IPS-NIHi7 (cell line): ENCODE results near the gene LHX5.
"Not testable (repeated sequence)": the region's sequence is repeated elsewhere in the genome, so short reads cannot be mapped to it uniquely, and the experiment has no call there.

Experiments used
- DNase-seq: peaks from one replicate; pipeline ENCODE4 v3.0.0; 2012; ENCODE audit warnings: mixed read lengths; ENCODE audit errors: extremely low spot score

LHX5 gene

DNA sequence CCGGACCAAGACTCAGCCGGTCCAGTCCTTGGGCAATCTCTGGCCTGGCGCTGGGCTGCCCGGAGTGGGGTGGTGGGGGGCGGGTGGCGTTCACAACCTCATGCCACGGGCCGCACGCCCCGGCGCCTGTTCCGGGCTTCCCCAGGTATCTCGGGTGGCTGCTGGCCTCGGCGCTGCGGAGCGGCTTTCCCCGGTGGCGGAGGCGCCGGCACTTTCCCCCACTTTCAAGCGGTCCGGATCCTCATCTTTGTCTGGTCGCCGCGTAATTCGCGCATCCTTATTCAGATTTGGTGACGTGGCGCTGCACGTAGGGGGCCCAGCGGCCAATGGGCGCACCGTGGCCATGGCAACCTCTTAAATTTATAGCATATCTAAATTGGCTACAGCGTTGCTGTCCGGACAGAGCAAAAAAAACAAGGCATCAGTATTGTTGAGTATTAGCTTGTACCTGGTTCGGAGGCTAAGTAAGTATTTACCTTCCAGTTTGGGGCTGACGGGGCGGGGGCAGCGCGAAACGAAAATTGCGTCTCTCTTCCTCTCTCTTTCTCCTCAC lies at the start of gene LHX5:
LHX5 (minus strand) TSS at position 253 of the 553 bp plus-strand sequence. CDS start 373 bp downstream, outside the sequence.
- no peak for DNase-seq

DNA sequence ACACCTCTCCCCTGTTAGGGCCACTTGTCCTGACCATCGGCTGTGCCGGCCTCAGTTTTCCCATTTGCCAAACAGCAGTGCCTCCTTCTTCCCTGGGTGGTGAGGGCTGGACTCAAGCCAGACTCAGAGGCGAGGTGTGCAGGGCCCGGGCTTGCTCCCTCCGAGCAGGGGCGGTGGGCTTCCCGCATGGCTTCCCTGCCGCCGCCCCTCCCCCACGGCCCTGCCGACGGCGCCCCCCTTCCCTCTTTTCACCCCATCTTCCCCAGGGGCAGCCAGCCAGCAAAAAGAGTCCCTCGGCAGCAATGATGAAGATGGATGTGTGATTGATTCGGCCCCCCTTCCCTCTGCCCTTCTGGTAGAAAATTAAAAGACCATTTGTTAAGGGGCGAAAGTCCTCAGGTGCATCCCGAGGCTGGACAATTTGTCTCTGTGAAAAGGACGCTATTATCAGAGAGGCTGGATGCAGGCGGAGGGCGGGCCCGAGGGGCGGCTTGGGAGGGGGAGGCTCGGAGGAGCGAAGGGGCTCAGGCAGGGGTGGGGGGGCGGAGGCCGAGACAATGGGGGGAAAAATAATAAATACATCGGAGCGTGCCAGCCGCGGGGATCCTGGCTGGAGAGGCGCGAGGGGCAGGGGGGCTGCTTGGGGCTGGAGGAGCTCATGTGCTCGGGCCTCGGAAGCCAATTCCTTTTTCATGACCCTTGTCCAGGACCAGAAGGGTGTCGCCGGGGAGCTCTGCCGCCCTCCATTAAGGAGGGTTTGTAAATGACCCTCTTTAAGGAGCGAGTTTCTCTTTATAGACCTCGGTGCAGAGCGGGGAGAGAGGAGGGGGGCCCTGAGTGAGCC lies 48.0 kb upstream of the LHX5 start:
- DNase-seq, result no peak

DNA sequence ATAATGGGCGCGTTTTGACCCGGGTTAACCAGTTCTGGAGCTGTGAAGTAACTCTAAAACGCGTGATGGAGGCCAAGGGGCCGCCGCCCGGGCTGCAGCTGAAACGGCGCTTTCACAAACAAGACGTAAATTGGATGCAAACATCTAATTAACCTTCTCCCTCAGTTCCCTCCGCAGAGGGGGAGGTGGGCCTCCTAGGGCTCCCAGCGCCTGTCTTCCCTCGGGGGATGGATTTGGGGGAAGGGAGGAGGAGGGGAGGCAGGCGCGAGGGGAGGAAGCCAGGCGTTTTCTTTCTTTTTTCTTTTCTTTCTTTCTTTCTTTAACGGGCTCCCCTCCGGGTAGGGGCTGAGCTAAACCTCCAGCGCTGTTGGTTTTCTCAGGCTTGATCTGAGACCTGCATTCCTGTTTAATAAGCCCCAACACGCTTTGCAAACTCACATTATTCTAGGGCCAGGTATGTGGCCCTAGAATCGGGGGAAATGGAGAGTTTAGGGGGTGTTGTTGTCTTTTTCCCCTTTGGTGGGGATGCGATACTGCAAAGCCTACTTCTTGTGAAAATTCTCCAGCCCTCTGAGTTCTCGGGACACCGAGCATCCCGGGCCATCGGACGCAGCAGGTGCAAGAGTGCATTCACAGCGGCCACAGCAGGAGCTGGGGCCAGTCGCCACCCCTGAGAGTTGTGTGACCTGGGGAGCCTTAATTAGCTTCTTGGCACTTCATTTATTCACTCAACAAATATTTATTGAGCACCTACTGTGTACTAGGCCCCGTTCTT lies 43.6 kb upstream of the LHX5 start:
- peak; percentile 57 for DNase-seq

DNA sequence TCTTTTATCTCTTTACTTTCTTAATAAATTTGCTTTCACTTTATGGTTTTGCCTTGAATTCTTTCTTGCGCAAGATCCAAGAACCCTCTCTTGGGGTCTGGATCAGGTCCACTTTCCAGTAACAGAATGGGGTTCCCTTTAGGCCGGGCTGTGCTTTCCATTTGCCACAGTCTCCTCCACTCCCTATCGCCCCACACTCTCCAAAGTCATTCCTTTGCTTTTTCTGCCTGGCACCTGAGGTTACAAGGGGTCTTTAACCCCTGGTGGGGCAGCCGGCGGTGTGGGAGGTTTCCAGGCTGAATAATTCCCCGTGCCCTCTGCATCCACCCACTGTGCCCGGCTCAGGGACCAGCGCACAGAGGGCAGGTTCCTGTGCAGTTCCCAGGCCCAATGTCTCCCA lies 42.9 kb upstream of the LHX5 start:
- DNase-seq, result no peak

DNA sequence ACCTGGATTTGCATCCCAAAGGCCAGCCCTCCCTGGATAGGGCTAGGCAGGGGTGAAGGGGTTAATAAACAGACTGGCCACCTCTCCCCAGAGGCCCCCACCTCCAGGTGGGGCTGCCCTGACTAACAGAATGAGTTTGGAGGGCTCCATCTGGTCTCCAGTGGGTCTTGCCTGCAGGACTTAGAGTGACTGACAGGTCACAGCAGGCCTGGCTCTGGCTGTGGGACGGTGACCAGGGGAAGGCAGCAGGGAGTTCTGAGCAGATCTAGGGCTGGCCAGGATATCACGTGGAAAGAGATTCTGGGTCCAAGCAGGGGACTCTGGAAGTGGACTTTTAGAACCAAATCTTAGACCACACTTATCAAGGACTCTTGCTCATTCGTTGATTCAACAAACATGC lies 40.9 kb upstream of the LHX5 start:
- DNase-seq, result no peak

DNA sequence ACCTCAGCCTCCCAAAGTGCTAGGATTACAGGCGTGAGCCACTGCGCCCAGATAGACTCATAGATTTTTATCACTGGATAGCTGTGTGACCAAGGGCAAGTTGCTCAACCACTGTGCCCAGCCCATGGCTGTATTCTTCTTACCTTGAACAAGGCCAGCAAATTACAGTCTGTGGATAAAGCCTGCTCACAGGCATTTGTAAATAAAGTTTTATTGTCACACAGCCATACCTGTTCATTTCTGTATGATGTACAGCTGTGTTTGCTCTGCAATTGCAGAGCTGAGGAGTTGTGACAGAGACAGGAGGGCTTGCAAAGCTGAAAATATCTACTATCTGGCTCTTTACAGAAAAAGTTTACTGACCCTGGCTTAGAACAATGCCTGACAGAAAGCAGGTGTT lies 35.2 kb upstream of the LHX5 start:
- no peak for DNase-seq

DNA sequence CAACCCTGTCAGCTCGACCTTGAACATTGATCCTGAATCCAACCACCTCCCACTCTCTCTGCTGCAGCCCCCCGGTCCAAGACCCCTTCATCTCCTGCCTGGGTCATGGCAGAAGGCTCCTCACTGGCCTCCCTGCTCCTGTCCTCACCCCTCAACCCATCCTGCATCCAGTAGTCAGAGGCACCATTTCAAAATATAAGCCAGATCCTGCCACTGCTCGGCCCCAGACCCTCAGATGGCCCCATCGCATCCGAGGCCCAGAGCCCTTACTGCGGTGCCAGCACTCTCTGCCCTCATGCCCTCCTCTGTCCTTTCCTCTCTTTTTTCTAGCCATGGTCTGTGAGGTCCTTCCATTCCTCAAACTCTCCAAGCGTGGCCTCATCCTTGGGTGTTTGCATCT lies 34.3 kb upstream of the LHX5 start:
- DNase-seq, result no peak

DNA sequence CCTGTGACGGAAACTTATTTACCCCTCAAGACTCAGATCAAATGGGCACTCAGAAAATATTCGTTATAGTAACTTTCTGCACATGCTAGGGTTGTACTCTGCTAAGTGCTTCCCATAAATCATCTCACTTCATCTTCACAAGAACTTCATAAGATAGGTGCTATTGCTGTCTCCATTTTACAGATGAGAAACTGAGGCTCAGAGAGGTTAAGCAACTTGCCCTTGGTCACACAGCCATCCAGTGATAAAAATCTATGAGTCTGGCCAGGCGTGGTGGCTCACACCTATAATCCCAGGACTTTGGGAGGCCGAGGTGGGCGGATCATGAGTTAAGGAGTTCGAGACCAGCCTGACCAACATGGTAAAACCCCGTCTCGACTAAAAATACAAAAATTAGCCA lies 33.2 kb upstream of the LHX5 start:
- no peak for DNase-seq

DNA sequence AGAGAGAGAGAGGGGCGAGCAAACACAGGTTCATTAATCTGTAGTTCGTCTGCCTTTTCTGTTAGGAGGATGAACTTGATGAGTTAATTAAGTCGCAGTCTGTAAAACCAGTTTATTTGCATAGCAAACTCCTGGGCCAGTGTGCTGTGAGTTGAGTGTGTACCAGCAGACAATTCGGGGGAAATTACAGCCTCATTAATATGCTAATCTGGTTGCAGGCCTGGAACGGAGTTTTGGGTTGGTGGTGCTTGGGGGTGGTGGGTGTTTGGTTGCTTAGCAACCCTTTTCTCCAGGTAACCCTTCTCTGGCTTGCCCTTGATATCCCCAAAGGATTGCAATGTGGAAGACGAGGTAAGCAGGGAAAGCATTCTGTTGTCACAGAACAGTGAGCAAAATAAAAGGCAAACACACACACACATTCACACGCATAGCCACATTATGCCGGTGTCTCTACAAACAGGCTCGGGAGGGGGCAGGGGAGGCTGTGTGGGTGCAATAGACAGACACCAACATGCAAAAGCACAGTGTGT lies 29.2 kb upstream of the LHX5 start:
- peak; percentile 62 for DNase-seq

DNA sequence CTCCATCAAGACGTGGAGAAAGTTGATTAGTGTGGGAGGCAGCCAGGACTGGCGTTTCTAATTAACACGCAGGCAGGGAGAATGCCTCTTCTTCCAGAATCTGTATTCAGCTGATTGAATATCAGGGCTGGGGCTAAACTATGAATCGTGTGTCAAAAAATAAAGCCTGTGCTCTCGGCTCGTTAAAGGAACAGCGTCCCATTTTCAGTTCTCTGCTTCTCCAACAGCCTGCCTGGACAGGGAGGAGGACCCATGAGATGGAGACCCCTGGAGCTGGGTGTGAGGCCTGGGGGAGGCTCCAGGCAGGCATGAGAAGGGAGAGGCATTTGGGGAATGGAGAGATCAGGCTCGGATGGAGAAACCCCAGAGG lies 28.6 kb upstream of the LHX5 start:
- DNase-seq, result no peak

DNA sequence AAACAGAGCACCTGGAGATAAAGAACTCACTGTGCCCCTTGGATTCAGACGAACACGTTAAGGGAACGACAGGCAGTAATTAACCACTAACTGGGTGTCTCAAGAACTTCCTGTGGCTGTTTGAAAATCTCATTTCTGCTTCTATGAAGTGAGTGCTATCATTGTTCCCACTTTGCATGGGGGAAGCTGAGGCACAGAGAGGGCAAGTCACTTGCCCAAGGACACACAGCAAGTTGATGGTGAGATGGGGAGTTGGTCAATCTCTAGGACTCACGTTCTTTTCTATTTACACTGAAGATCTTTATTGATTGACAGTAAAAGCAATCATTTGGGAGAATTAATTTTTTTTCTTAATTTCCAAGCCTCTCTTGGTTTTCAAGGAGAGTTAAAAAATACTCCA lies 26.8 kb upstream of the LHX5 start:
- DNase-seq, result no peak

DNA sequence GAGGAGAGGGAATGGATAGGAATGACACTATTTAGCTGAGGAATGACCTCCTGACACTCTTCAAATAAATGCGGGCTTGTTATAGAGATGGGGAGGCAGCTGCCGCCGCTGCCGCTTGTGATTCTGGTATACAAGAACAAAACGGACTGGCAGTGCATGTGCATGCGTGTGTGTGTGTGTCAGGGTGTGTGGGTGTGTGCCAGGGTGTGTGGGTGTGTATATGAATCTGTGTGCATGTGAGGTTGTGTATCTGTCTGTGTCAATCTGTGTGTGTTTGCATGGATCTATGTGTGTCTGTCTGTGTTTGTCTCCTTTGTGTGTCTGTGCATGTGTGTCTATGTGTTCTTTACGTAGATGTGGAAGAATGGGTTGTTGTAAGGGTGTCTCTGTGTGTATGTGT lies 26.0 kb upstream of the LHX5 start:
- DNase-seq, result no peak

DNA sequence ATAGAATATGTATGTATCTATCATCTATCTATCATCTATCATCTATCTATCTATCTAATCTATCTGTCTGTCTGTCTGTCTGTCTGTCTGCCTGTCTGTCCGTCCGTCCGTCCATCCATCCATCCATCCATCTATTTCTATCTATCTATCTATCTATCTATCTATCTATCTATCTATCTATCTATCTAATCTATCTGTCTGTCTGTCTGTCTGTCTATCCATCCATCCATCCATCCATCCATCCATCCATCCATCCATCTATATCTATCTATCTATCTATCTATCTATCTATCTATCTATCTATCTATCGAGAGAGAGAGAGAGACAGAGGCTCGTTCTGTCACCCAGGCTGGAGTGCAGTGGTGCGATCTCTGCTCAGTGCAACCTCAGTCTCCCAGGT lies 24.3 kb upstream of the LHX5 start:
- DNase-seq, result not testable (repeated sequence)

DNA sequence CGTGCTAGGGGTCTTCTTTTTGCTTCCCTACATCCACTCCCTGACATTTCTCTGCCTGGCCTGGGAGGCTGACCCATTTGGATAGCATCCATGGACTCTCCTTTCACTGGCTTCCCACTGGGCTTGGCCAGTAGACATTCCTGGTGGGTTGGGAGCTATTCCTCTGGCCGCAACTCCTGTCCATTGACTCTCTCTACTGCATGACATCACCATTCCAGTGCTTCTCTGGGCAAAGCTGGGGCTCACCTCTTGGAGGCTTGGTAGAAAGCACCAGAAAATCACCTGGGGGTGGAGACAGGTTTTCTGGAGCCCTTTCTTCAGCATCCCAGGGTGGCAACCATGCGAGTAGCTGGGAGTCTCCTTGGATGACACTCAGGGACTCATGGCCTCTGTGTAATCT lies 16.7 kb upstream of the LHX5 start:
- no peak for DNase-seq

DNA sequence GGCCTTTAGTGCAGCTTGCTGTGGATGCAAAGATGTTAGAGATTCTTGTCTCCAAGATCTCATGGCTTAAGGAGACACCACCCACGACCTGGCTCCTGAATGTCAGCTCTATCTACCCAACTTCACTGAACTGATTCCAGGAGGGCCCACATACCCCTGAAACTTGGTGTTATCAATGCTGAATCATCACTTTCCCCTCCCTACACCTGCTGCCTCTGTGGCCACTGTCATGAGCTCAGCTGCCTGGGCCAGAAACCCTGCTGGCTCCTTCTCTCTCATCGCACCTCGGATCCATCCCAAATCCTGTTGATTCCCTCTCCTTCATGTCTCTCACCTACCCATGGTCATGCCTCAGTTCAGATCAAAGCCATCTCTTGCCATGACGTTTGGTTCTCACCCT lies 15.1 kb upstream of the LHX5 start:
- no peak for DNase-seq

DNA sequence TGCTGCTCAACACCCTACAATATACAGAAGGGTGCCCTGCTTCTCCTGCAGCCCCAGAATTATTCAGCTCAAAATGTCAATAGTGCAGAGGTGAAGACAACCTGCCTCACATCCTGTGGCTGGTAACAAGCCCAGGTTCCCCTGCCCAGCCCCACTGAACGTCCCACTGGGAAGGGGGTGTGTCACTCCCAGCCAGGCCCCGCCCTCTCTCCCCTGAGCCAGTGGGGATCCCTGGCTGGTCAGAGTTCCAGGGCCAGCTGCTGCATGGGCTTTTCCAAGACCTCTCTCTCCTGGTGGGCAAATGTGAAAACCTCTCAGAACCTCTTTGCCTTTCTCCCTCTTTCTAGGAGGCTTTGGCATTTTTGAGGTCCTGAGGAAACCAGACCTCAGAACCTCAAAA lies 13.7 kb upstream of the LHX5 start:
- DNase-seq, result peak; percentile 81

DNA sequence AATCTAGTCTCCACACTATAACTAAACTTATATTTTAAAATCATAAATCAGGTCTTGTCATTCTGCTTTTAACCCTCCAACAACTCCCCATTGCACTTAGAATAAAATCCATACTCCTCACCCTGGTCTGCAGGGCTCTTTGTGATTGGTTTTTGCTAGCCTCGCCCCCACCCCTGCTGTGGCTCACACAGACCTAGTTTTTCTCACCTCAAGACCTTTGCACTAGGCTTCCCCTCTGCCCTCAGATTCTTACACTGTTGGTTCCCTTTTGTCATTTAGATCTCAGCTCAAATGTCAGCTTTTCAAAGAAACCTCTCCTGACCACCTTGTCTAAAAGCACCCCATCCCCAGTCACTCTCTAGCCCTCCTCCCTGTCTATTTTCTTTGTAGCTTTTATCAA lies 10.7 kb upstream of the LHX5 start:
- peak; percentile 67 for DNase-seq

DNA sequence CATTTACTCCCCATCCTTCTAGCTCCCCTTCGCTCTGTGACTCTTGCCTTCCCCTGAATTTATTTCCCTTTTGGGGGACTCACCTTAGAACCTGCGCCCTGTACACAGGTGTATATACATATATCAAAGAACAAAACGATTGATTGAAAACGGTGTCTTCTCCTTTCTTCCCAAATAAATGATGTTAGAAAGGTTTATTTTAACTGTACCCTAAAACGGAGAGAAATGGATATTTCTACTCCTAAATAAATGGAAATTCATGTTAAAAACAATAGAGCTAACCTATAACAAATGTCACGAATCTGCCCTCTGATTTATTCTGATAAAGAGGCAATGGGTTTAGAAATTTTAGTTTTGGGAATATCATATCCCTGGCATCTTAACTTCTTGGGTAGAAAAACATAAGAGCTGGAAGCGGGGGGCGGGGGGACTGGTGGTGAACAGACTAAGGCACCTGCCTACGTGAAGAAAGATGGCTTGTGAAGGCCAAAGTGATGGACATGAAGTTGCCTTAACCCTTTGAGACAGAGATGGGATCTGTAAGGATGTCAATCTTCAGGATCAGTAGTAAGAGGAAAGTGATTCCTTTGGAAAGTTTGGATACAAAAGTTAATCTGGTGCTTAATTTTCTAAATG lies 8.8 kb upstream of the LHX5 start:
- DNase-seq, result no peak

DNA sequence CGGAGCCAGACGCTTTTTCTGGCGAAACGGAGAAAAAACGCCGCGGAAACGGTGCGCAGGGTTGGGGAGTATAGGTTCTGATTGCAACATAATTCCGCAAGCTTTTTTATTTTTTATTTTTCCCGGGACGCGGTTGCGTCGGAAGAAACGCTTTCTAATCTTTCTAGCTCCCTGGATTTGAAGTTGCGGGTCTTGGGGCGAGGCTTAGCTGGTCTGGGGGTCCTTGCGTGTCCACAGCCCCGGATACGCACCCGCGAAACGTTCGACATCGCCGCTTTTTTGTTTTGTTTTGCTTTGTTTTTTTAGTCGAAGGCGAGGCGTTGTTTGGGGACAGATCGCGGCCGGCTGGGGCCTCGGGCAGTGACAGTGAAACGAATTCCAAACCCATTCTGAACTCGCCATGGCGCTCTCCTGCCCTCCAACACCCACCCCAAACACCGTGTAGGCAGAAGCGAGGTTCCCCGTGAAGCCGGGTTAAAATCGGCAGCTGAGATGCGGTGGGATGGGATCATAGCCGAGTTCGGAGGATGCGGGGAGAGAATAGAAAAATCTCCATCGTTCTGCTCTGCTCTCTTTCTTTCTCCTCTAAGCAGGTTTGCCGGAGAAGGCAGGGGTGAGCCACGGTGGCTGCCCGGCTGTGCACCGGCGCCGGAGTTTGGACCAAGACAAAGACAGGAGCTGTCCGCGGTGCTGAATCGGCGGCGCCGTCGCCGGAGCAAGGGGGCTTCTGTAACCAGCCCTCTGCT lies 8.1 kb upstream of the LHX5 start:
- DNase-seq, result peak; percentile 85

DNA sequence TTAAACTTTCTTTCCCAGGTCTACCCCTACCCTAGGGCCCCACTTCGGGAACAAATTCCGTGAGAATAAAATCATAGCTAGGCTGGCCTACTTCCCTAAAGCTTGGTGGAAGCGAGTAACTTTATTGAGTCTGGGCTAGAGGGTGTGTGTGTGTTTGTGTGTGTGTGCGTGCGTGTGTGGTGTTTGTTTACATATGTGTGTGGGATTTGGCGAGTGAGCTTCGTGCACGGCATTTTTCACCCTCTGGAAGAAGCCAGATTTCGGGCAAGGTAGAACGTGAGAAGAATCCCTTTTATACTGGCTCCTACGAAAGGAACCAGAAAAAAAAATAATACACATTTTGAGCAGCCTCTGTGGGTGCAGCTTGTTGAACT lies 7.5 kb upstream of the LHX5 start:
- no peak for DNase-seq

DNA sequence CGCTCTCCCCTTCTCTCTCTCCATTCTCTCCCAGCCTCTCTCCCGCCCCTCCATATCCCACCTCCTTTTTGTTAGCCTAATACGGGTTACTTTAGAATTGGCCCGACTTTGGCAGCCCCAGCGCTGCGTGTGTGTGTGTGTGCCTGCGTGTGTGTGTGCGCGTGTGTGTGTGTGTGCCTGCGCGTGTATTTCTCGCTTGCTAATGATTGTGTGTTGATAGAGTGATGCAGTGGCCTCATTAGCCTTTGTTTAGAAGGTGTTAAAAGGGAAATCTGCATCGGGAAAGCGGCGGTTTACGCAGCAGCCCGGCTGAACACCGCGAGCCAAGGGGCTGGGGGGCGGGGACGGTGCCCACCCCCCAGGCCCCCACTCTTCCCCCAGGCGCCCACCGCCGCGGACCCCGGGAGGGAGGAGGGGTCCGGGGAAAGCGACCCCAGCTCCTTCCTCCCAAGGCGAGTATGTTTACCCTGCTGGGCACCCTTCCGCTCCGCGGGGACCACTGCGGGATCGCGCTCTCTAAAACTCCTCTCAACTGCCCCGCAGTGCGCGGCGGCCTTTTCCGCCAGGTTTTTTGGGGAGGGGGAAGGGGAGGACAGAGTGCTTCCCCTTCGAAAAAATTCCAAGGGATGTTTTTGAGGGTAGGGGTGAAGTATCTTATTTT lies 6.8 kb upstream of the LHX5 start:
- DNase-seq, result no peak
